Osteoblast (primary cell): ENCODE data around the gene GNAI3. TPM values are rescaled to one million over a fixed set of nuclear protein-coding genes. Genes with fewer than 3 reads are reported as not detected.

ENCODE experiments used
- DNase-seq: peaks from one replicate; pipeline ENCODE4 v3.0.0; 2011; ENCODE audit warnings: low spot score, mixed read lengths; ENCODE audit not compliant: insufficient read length; ENCODE audit errors: missing footprints
- H2AFZ ChIP-seq: 2 replicates; pipeline ENCODE4 v1.6.0; 2011; ENCODE audit warnings: mild to moderate bottlenecking, low read length
- H3K27ac ChIP-seq: 2 replicates; pipeline ENCODE4 v1.5.1; 2011; ENCODE audit warnings: mild to moderate bottlenecking, low read depth, low read length, moderate library complexity
- H3K27me3 ChIP-seq: 2 replicates; pipeline ENCODE4 v1.6.0; 2012; ENCODE audit warnings: mild to moderate bottlenecking, control low read depth, inconsistent platforms, low read length, moderate library complexity; ENCODE audit not compliant: insufficient read depth
- H3K36me3 ChIP-seq: 2 replicates; pipeline ENCODE4 v1.5.1; 2011; ENCODE audit warnings: mild to moderate bottlenecking, low read length, control low read depth, moderate library complexity; ENCODE audit not compliant: insufficient read depth
- H3K4me1 ChIP-seq: 2 replicates; pipeline ENCODE4 v1.5.1; 2011; ENCODE audit warnings: mild to moderate bottlenecking, low read length, control low read depth, moderate library complexity; ENCODE audit not compliant: insufficient read depth
- H3K4me2 ChIP-seq: 2 replicates; pipeline ENCODE4 v1.6.0; 2011; ENCODE audit warnings: mild to moderate bottlenecking, low read length; ENCODE audit not compliant: insufficient read depth
- H3K4me3 ChIP-seq: fragments of 200-600 bp; sonication (generic); 3 replicates; pipeline ENCODE4 v1.5.1; 2012; ENCODE audit warnings: mild to moderate bottlenecking, low read length, inconsistent platforms; ENCODE audit not compliant: insufficient read depth
- H3K79me2 ChIP-seq: 2 replicates; pipeline ENCODE4 v1.6.0; 2012; ENCODE audit warnings: mild to moderate bottlenecking, low read length, control low read depth, inconsistent platforms; ENCODE audit not compliant: insufficient read depth
- H3K9me3 ChIP-seq: 2 replicates; pipeline ENCODE4 v1.5.1; 2011; ENCODE audit warnings: low read depth, low read length, control low read depth
- H4K20me1 ChIP-seq: 2 replicates; pipeline ENCODE4 v1.6.0; 2012; ENCODE audit warnings: mild to moderate bottlenecking, low read length, control low read depth; ENCODE audit not compliant: insufficient read depth
- total RNA-seq: library from RNA; depleted of rRNA; stranded (reverse); fragments of >200 nt; gene quantifications from 2 replicates; pipeline ENCODE4 v1.2.3, GENCODE V29; 2012
- TF ChIP-seq, protein P1 (sequence below): IDR thresholded peaks from 2 replicates; pipeline ENCODE4 v1.5.1; 2011; ENCODE audit warnings: mild to moderate bottlenecking, low read depth, low read length, moderate library complexity; ENCODE audit errors: extremely low read depth

The GNAI3 gene
- 14.1 and 15.0 TPM in 2 replicates for total RNA-seq

DNA sequence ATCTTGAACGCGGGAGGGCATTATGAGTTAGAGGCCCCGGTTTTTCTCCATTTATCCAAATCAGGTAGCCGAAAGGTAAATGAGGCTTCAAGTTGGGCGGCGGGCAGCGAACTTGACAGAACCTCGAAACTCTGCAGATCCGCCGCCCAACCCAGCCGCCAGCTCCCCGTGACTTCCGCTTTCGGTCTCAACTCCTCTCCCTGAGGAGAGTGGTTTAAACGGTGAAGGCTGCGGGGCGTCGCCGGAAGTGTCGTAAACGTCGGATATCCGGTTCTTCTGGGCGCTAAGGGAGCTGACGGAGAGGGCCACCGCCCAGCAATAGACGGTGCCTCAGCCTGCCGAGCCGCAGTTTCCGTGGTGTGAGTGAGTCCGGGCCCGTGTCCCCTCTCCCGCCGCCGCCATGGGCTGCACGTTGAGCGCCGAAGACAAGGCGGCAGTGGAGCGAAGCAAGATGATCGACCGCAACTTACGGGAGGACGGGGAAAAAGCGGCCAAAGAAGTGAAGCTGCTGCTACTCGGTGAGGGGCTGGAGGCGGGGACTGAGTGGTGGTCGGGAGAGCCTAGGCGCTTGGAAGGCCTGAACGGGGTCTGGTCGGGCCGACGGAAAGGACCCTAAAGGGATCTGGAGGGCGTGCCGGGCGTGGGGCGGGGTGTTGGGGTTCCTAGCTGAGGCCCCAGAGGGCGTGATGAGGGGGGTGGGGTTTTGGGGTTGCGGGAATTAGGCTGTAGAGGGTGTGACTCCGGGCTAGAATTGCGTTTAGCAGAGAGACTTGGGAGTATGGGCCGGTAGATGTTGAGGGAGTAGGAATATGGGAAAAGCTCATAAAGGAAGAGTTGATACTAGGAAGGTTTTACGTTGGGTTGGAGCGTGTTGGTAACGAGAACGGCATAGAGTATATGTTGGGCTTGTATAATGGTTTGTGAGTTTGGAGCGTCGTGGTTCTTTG is at the start of gene GNAI3:
Gene GNAI3 (plus strand): TSS at position 295 of the 947 bp plus-strand sequence. CDS start 106 bp downstream, at position 401.
- H3K27ac ChIP-seq = peak within 1 kb of the TSS; percentile 95
- no peaks in the 10 kb centered on the region for H3K36me3 ChIP-seq
- DNase-seq = peak; percentile 95
- no peaks in the 10 kb centered on the region for H3K9me3 ChIP-seq
- no peaks in the 10 kb centered on the region for H3K27me3 ChIP-seq
- TF ChIP-seq, protein P1, sequence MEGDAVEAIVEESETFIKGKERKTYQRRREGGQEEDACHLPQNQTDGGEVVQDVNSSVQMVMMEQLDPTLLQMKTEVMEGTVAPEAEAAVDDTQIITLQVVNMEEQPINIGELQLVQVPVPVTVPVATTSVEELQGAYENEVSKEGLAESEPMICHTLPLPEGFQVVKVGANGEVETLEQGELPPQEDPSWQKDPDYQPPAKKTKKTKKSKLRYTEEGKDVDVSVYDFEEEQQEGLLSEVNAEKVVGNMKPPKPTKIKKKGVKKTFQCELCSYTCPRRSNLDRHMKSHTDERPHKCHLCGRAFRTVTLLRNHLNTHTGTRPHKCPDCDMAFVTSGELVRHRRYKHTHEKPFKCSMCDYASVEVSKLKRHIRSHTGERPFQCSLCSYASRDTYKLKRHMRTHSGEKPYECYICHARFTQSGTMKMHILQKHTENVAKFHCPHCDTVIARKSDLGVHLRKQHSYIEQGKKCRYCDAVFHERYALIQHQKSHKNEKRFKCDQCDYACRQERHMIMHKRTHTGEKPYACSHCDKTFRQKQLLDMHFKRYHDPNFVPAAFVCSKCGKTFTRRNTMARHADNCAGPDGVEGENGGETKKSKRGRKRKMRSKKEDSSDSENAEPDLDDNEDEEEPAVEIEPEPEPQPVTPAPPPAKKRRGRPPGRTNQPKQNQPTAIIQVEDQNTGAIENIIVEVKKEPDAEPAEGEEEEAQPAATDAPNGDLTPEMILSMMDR = no peak
- H3K79me2 ChIP-seq = peaks cover 67% of the 10 kb centered on the region
- peaks cover 23% of the 10 kb centered on the region for H3K4me1 ChIP-seq
- H3K4me3 ChIP-seq = peak within 1 kb of the TSS; percentile 97
- peak within 1 kb of the TSS; percentile 90 for H3K4me2 ChIP-seq
- H2AFZ ChIP-seq = peak within 1 kb of the TSS; percentile 93
- peaks cover 40% of the 10 kb centered on the region for H4K20me1 ChIP-seq

DNA sequence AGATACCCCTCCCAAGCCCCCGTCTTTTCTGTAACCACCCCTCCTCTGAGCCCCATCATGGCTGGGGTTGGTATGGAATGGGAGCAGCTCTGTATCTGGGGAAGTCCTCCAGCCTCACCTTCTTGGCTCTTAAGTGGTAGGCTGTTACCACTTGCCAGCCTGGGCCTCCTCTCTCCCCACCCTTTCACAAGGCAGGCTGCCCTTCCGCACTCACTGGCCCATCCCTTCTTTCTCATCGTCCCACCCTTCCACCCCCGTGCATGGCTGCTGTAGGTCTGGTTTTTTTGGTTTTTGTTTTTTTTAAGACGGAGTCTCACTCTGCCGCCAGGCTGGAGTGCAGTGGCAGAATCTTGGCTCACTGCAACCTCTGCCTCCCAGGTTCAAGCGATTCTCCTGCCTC is 49.3 kb upstream of the GNAI3 start:
- Histone ChIP-seq H3K27me3 (no peaks in the 10 kb centered on the region), H3K4me1 (no peaks in the 10 kb centered on the region), H4K20me1 (peaks cover 26% of the 10 kb centered on the region), H2AFZ (no peak overlapping the region), H3K27ac (no peak overlapping the region), H3K9me3 (no peaks in the 10 kb centered on the region), H3K79me2 (peaks cover 41% of the 10 kb centered on the region), H3K4me2 (no peak overlapping the region), H3K36me3 (peaks cover 35% of the 10 kb centered on the region), H3K4me3 (no peak overlapping the region)
- TF ChIP-seq, protein P1 = no peak
- no peak for DNase-seq

DNA sequence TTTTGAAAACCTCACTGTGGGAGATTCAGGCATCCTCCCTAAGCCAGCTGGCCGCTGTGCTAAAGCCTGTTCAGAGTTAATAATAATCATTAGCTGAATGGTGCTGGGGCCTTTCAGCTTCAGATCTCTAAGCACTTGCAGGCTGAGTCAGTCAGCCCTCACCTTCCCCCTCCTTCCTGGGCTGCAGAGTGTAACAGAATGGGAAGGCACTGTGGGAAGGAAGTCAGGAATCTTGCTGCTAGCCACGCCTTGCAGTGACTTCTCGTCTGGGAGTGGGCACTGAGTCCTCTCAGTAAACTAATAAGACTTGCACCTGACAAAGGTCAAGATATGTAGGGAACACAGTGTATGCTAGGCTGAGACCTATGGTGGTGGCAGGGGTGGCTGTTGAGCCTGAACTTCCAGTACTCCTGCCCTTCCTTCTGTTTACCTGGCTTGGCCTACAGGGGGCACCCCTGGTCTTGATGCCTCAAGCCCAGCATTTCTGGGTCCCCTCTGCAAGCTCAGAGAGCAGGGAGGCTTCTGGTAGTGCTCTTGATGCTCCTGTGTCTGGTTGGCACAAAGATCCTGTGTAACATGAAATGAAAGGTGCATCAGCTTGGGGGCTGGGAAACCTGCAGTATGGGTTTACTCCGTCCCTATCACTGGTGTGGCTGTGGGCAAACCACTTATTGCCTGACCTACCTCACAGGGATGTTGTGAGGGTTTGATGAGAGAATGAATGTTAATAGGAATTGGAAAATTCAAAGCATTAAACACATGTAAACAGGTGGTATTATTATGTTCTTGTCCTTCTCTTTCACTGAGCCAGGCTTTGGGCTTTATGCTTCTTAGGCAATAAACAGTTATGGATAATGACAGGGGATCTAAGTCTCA is 48.5 kb upstream of the GNAI3 start:
- peak; percentile 76 for DNase-seq
- H3K4me3 ChIP-seq = no peak overlapping the region
- peaks cover 34% of the 10 kb centered on the region for H3K79me2 ChIP-seq
- H3K36me3 ChIP-seq = peaks cover 35% of the 10 kb centered on the region
- no peak overlapping the region for H3K27ac ChIP-seq
- TF ChIP-seq, protein P1 = peak; percentile 46
- H3K4me1 ChIP-seq = no peaks in the 10 kb centered on the region
- no peaks in the 10 kb centered on the region for H3K27me3 ChIP-seq
- H3K4me2 ChIP-seq = no peak overlapping the region
- H2AFZ ChIP-seq = no peak overlapping the region
- peaks cover 26% of the 10 kb centered on the region for H4K20me1 ChIP-seq
- H3K9me3 ChIP-seq = no peaks in the 10 kb centered on the region
